ENCODE data around the gene CCDC57.

DNA sequence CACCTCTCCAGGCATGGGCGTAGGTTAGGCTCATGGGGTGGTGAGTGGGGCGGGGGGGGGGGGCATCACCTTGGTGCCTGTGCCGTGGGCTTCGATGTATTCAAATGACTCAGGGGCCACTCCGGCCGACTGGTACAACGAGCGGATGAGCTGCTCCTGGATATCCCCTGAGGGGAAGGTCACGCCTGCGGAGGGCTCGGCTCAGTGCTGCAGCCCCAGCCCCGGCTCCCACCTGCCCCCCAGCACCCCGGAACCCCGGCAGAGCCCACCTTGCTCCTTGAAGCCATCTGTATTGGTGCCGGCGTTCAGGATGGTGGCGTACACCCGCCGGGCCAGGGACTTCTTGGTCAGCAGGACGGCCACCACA, 120.0 kb downstream of the CCDC57 start:
- TF ChIP-seq, protein P1, sequence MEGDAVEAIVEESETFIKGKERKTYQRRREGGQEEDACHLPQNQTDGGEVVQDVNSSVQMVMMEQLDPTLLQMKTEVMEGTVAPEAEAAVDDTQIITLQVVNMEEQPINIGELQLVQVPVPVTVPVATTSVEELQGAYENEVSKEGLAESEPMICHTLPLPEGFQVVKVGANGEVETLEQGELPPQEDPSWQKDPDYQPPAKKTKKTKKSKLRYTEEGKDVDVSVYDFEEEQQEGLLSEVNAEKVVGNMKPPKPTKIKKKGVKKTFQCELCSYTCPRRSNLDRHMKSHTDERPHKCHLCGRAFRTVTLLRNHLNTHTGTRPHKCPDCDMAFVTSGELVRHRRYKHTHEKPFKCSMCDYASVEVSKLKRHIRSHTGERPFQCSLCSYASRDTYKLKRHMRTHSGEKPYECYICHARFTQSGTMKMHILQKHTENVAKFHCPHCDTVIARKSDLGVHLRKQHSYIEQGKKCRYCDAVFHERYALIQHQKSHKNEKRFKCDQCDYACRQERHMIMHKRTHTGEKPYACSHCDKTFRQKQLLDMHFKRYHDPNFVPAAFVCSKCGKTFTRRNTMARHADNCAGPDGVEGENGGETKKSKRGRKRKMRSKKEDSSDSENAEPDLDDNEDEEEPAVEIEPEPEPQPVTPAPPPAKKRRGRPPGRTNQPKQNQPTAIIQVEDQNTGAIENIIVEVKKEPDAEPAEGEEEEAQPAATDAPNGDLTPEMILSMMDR (IDR thresholded peaks at IDR 0.05): no peak
- no peak for TF ChIP-seq POLR2A (IDR thresholded peaks at IDR 0.05)

All from thyroid gland (tissue), 4 donors.